ENCODE measurements around the gene FZD10.

GRCh38 chr12:130169924-130170323, 7.7 kb downstream of the FZD10 start:
- TF ChIP-seq POLR2A (IDR thresholded peaks at IDR 0.05): no peak
- no peak for TF ChIP-seq CTCF (IDR thresholded peaks at IDR 0.05)

All from right lobe of liver (tissue), 4 donors.